ENCODE results near the gene NAXD.

DNA sequence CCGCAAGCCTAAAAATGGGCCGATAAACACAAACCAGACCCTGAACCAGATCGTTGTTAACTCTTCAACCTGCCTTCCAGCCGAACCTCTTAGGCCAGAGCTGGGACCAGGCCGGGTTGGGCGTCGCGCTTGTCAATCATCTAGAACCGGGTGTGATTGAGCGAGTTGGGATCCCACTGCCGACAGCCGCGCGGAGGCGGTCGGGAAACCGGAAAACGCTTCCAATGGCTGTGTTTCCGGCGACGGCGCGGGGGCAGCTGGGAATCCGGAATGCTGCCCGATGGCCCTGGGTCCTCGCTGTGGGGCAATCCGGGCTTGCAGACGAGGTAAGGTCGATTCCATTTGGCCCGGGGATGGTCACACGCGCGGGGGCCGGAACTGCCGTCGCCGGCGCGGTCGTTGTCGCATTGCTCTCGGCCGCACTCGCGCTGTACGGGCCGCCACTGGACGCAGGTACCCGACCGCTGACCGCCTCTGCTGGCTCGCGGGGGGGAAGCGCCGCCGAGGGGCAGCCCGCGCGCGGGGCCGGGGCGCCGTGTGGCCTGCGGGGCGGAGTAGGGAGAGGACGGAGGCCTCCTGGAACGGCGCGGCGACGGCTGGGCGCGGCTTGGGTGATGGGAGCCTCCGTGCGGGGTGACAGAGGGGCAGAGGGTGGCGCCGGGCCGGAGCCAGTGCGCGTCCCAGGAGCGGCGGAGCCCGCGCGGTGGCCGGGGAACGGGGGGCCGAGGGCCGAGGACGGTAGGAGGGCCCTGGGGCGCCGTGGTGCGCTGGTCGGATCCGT lies at the start of gene NAXD:
- TF ChIP-seq ZNF571 (tag by site-specific recombination; IDR thresholded peaks at IDR 0.05) (no peak), ZEB2 (tag by site-specific recombination; IDR thresholded peaks at IDR 0.05) (peak; percentile 86), CTCF (tag by site-specific recombination; IDR thresholded peaks at IDR 0.05) (no peak), ZBTB21 (tag by site-specific recombination; IDR thresholded peaks at IDR 0.05) (no peak), ZNF239 (tag by site-specific recombination; IDR thresholded peaks at IDR 0.05) (no peak), ZNF560 (tag by site-specific recombination; IDR thresholded peaks at IDR 0.05; ENCODE audit: borderline replicate concordance) (no peak), MYNN (tag by site-specific recombination; IDR thresholded peaks at IDR 0.05; ENCODE audit: borderline replicate concordance) (no peak), ZNF837 (tag by site-specific recombination; IDR thresholded peaks at IDR 0.05) (no peak), PRDM4 (tag by site-specific recombination; IDR thresholded peaks at IDR 0.05) (no peak), PBX3 (CRISPR knock-in tag; IDR thresholded peaks at IDR 0.05) (peak; percentile 86), ZNF704 (tag by site-specific recombination; IDR thresholded peaks at IDR 0.05) (no peak), ZNF221 (tag by site-specific recombination; IDR thresholded peaks at IDR 0.05; ENCODE audit: borderline replicate concordance) (no peak)
- TF ChIP-seq, protein P1, sequence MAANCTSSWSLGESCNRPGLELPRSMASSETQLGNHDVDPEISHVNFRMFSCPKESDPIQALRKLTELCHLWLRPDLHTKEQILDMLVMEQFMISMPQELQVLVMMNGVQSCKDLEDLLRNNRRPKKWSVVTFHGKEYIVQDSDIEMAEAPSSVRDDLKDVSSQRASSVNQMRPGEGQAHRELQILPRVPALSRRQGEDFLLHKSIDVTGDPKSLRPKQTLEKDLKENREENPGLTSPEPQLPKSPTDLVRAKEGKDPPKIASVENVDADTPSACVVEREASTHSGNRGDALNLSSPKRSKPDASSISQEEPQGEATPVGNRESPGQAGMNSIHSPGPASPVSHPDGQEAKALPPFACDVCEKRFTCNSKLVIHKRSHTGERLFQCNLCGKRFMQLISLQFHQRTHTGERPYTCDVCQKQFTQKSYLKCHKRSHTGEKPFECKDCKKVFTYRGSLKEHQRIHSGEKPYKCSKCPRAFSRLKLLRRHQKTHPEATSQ (tag by site-specific recombination; IDR thresholded peaks at IDR 0.05): no peak
